Type B pancreatic cell (in vitro differentiated cells): Measurements from ENCODE around the gene UBE3D. TPM values are rescaled to one million over a fixed set of nuclear protein-coding genes. Genes with fewer than 3 reads are reported as not detected.
A peak's percentile ranks its signal among the peaks of the same experiment; 100 is the strongest.

Source experiments
- DNase-seq: peaks from one replicate; pipeline ENCODE4 v3.0.0; 2021; ENCODE audit warnings: mixed read lengths; ENCODE audit not compliant: unreplicated experiment; ENCODE audit errors: extremely low spot score
- H3K27ac Mint-ChIP-seq: 2 replicates; pipeline ENCODE4 v1.8.0; 2021; ENCODE audit warnings: mild to moderate bottlenecking, mixed read lengths
- H3K27me3 Mint-ChIP-seq: 2 replicates; pipeline ENCODE4 v1.8.0; 2021; ENCODE audit warnings: mixed read lengths
- H3K36me3 Mint-ChIP-seq: 2 replicates; pipeline ENCODE4 v1.8.0; 2021; ENCODE audit warnings: mixed read lengths
- H3K4me1 Mint-ChIP-seq: one replicate; pipeline ENCODE4 v1.8.0; 2021; ENCODE audit warnings: mixed read lengths; ENCODE audit not compliant: unreplicated experiment
- H3K4me3 Mint-ChIP-seq: 2 replicates; pipeline ENCODE4 v1.8.0; 2021; ENCODE audit warnings: mild to moderate bottlenecking, mixed read lengths
- H3K9me3 Mint-ChIP-seq: 2 replicates; pipeline ENCODE4 v1.8.0; 2021; ENCODE audit warnings: mixed read lengths
- total RNA-seq: library from RNA; stranded (reverse); gene quantifications from 2 replicates; pipeline ENCODE4 v1.2.1, GENCODE V29; 2021; ENCODE audit warnings: low replicate concordance
- TF ChIP-seq, protein P1 (sequence below): fragments of 200-600 bp; sonication (generic); conservative IDR thresholded peaks from 2 replicates; pipeline ENCODE4 v1.5.0; 2021; ENCODE audit warnings: antibody characterized with exemption, mild to moderate bottlenecking

The UBE3D gene
- total RNA-seq, 1 donor from 2014 or later: 20.0 TPM

DNA sequence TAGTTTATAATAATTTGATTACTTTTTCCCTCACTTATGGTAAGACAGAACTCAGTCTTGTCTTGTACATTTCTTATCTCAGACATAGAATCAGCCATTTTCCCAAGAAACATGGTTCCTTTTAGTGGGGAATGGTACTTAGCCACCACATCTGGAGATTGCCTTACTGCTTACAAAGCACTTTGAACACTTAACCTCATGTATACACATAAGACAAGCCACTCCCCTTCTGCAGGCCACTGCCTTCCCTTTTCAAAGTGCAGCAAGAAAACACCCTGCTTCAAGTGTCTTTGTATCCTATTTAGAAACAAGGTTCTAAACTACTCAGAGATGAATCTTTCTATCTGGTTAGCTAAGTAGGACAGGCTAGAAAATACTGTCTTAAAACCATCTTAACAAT lies 159.2 kb downstream of the UBE3D start:
- Mint-ChIP-seq H3K27ac (peak overlapping the region; percentile 14), H3K27me3 (no peaks in the 10 kb centered on the region), H3K9me3 (peaks cover 4% of the 10 kb centered on the region), H3K36me3 (no peaks in the 10 kb centered on the region), H3K4me3 (no peak overlapping the region), H3K4me1 (peaks cover 33% of the 10 kb centered on the region)
- TF ChIP-seq, protein P1, sequence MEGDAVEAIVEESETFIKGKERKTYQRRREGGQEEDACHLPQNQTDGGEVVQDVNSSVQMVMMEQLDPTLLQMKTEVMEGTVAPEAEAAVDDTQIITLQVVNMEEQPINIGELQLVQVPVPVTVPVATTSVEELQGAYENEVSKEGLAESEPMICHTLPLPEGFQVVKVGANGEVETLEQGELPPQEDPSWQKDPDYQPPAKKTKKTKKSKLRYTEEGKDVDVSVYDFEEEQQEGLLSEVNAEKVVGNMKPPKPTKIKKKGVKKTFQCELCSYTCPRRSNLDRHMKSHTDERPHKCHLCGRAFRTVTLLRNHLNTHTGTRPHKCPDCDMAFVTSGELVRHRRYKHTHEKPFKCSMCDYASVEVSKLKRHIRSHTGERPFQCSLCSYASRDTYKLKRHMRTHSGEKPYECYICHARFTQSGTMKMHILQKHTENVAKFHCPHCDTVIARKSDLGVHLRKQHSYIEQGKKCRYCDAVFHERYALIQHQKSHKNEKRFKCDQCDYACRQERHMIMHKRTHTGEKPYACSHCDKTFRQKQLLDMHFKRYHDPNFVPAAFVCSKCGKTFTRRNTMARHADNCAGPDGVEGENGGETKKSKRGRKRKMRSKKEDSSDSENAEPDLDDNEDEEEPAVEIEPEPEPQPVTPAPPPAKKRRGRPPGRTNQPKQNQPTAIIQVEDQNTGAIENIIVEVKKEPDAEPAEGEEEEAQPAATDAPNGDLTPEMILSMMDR: no peak
- no peak for DNase-seq

DNA sequence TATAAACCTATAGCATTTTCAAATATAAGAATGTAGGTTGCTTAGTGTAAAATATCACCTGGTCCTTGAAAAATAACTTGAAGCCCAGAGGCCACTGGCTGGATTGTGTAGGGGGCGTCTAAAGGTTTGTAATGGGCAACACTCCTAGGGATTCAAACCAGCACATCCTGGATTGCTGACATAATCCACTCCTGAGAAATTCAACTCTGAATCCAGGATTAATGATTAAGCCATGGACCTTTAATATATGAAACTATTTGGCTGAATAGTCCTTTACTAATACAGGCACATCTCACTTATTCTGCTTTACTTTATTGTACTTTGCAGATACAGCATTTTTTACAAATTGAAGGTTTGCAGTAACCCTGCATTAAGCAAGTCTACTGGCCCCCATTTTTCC lies 160.8 kb downstream of the UBE3D start:
- TF ChIP-seq, protein P1: no peak
- peaks cover 17% of the 10 kb centered on the region for H3K4me1 Mint-ChIP-seq
- H3K27me3 Mint-ChIP-seq: no peaks in the 10 kb centered on the region

GRCh38 chr6:82904257-82904656 lies 161.4 kb downstream of the UBE3D start:
- peaks cover 4% of the 10 kb centered on the region for H3K9me3 Mint-ChIP-seq
- TF ChIP-seq, protein P1: no peak
- no peaks in the 10 kb centered on the region for H3K27me3 Mint-ChIP-seq
- H3K36me3 Mint-ChIP-seq: no peaks in the 10 kb centered on the region
- H3K27ac Mint-ChIP-seq: no peak overlapping the region
- no peak for DNase-seq
- peaks cover 12% of the 10 kb centered on the region for H3K4me1 Mint-ChIP-seq
- H3K4me3 Mint-ChIP-seq: no peak overlapping the region

More for the DNA sequence above, 160.8 kb downstream of the UBE3D start:
- no peak for DNase-seq
- H3K36me3 Mint-ChIP-seq: no peaks in the 10 kb centered on the region
- H3K4me3 Mint-ChIP-seq: no peak overlapping the region
- H3K27ac Mint-ChIP-seq: no peak overlapping the region
- peaks cover 4% of the 10 kb centered on the region for H3K9me3 Mint-ChIP-seq

- no peak overlapping the region for H3K27ac Mint-ChIP-seq
- H3K4me1 Mint-ChIP-seq: peaks cover 12% of the 10 kb centered on the region
- H3K36me3 Mint-ChIP-seq: peaks cover 4% of the 10 kb centered on the region
- DNase-seq: no peak
- H3K27me3 Mint-ChIP-seq: no peaks in the 10 kb centered on the region
- TF ChIP-seq, protein P1: no peak
- H3K4me3 Mint-ChIP-seq: no peak overlapping the region
- H3K9me3 Mint-ChIP-seq: peaks cover 4% of the 10 kb centered on the region
Measured at GRCh38 chr6:82902290-82902689, 163.4 kb downstream of the UBE3D start.

- no peaks in the 10 kb centered on the region for H3K27me3 Mint-ChIP-seq
- H3K9me3 Mint-ChIP-seq: no peaks in the 10 kb centered on the region
- H3K27ac Mint-ChIP-seq: no peak overlapping the region
- no peak for DNase-seq
- peaks cover 8% of the 10 kb centered on the region for H3K4me1 Mint-ChIP-seq
- TF ChIP-seq, protein P1: no peak
- peaks cover 20% of the 10 kb centered on the region for H3K36me3 Mint-ChIP-seq
- H3K4me3 Mint-ChIP-seq: no peak overlapping the region
Measured at GRCh38 chr6:82894653-82895259, 170.9 kb downstream of the UBE3D start.
